Endothelial cell of umbilical vein (primary cell): ENCODE data around the gene ACAD11. TPM values are rescaled to one million over a fixed set of nuclear protein-coding genes. Genes with fewer than 3 reads are reported as not detected.

ENCODE experiments used
- BruUV-seq: library from RNA; stranded (reverse); fragments of 400-500 nt; replicated peaks from 2 replicates; lab custom pipeline; 2021; lab: Mats Ljungman, UMichigan
- CTCF ChIA-PET: fragments of 300-600, 350-600 bp; sonication (Branson Sonifier 250); formaldehyde crosslinking; loops from one replicate; lab custom pipeline; 2021; ENCODE audit warnings: antibody characterized with exemption, inconsistent platforms; lab: Charles Lee
- POLR2A ChIA-PET: fragments of 300-600, 350-600 bp; sonication (Branson Sonifier 250); formaldehyde crosslinking; loops from one replicate; lab custom pipeline; 2021; ENCODE audit warnings: antibody characterized with exemption, inconsistent platforms; lab: Charles Lee
- DNase-seq: peaks from one replicate; pipeline ENCODE4 v3.0.0-alpha.2; 2011; ENCODE audit warnings: low read depth, low spot score
- FAIRE-seq: peaks from 2 replicates; lab custom pipeline; 2011; peaks lifted over from hg19 to GRCh38; lab: Jason Lieb, UNC
- H2AFZ ChIP-seq: 2 replicates; pipeline ENCODE4 v1.6.0; 2012; ENCODE audit warnings: low read depth, low read length, control low read depth, inconsistent platforms
- H3K27ac ChIP-seq: 2 replicates; pipeline ENCODE4 v1.5.1; 2011; ENCODE audit warnings: low read depth, mild to moderate bottlenecking, control low read depth, low read length, moderate library complexity; ENCODE audit not compliant: insufficient read depth
- H3K27me3 ChIP-seq, 2 experiments: 2 replicates each; pipeline versions ENCODE4 v1.6.0 to v1.6.1; 2011; ENCODE audit warnings: low read length in 2 of 2, mixed read lengths in 1 of 2; ENCODE audit not compliant: control insufficient read depth in 2 of 2, insufficient read depth in 2 of 2
- H3K36me3 ChIP-seq, 2 experiments: 2 replicates in 1 of 2; 3 replicates in 1 of 2; pipeline ENCODE4 v1.5.1; 2011; ENCODE audit warnings: low read length in 2 of 2, mild to moderate bottlenecking in 1 of 2, moderate library complexity in 1 of 2; ENCODE audit not compliant: control insufficient read depth in 2 of 2, insufficient read depth in 2 of 2; ENCODE audit errors: extremely low read depth in 1 of 2
- H3K4me1 ChIP-seq: 3 replicates; pipeline ENCODE4 v1.5.1; 2011; ENCODE audit warnings: mild to moderate bottlenecking, low read length; ENCODE audit not compliant: control insufficient read depth, insufficient read depth; ENCODE audit errors: extremely low read depth
- H3K4me2 ChIP-seq: 2 replicates; pipeline ENCODE4 v1.6.1; 2011; ENCODE audit warnings: low read length, control low read depth, mixed read lengths; ENCODE audit not compliant: insufficient read depth
- H3K4me3 ChIP-seq, 3 experiments: fragments of 200-600 bp in 1 of 3; sonication (generic), shearing (Covaris generic) in 1 of 3; replicated peaks in 1 of 3; 2 replicates each; pipeline ENCODE4 v1.5.1; 2011 to 2016; ENCODE audit warnings: control low read depth in 3 of 3, low read length in 3 of 3, mild to moderate bottlenecking in 2 of 3, inconsistent platforms in 1 of 3, low read depth in 1 of 3, moderate library complexity in 1 of 3; ENCODE audit not compliant: insufficient read depth in 1 of 3
- H3K79me2 ChIP-seq: 2 replicates; pipeline ENCODE4 v1.6.0; 2012; ENCODE audit warnings: low read length, inconsistent platforms; ENCODE audit not compliant: control insufficient read depth, insufficient read depth
- H3K9ac ChIP-seq: replicated peaks from 2 replicates; pipeline ENCODE3; 2011; ENCODE audit warnings: low read length, control low read depth; ENCODE audit not compliant: insufficient read depth; ENCODE audit errors: extremely low read depth
- H3K9me1 ChIP-seq: replicated peaks from 3 replicates; pipeline ENCODE4 v1.6.0; 2011; ENCODE audit warnings: mild to moderate bottlenecking, low read length; ENCODE audit not compliant: control insufficient read depth, insufficient read depth; ENCODE audit errors: extremely low read depth
- H3K9me3 ChIP-seq: replicated peaks from 2 replicates; pipeline ENCODE4 v1.5.1; 2012; ENCODE audit warnings: low read length, inconsistent platforms; ENCODE audit not compliant: control insufficient read depth, insufficient read depth
- H4K20me1 ChIP-seq: replicated peaks from 2 replicates; pipeline ENCODE3; 2011; ENCODE audit warnings: mild to moderate bottlenecking, low read length; ENCODE audit not compliant: control insufficient read depth, insufficient read depth; ENCODE audit errors: extremely low read depth
- EZH2 ChIP-seq: IDR thresholded peaks from 2 replicates; pipeline ENCODE4 v1.6.1; 2012; ENCODE audit warnings: borderline replicate concordance, low read depth, mild to moderate bottlenecking, moderate library complexity, low read length, inconsistent platforms; ENCODE audit not compliant: severe bottlenecking
- FOS ChIP-seq: IDR thresholded peaks from 2 replicates; pipeline ENCODE4 v1.6.1; 2011; ENCODE audit warnings: mild to moderate bottlenecking, low read length, moderate library complexity, borderline replicate concordance; ENCODE audit not compliant: insufficient read depth
- GATA2 ChIP-seq: IDR thresholded peaks from 2 replicates; pipeline ENCODE4 v1.7.0; 2011; ENCODE audit warnings: low read depth, mild to moderate bottlenecking, moderate library complexity, mixed read lengths, low read length; ENCODE audit not compliant: insufficient read length, insufficient read depth
- JUN ChIP-seq: IDR thresholded peaks from 2 replicates; pipeline ENCODE4 v1.6.1; 2011; ENCODE audit warnings: borderline replicate concordance, low read depth; ENCODE audit not compliant: insufficient read length, insufficient read depth
- MYC ChIP-seq: IDR thresholded peaks from one replicate; pipeline ENCODE4 v1.6.1; 2011; ENCODE audit warnings: mild to moderate bottlenecking, low read depth, low read length
- POLR2A ChIP-seq: IDR thresholded peaks from 2 replicates; pipeline ENCODE4 v1.6.1; 2012; ENCODE audit warnings: low read depth, mild to moderate bottlenecking, control low read depth, low read length
- POLR2AphosphoS5 ChIP-seq: IDR thresholded peaks from 2 replicates; pipeline ENCODE4 v1.6.1; 2012; ENCODE audit warnings: low read depth, mild to moderate bottlenecking, control low read depth, low read length, moderate library complexity; ENCODE audit not compliant: insufficient read depth
- dilution Hi-C: fragments of 300-500 bp; cut with MboI; formaldehyde crosslinking; loops from one replicate; pipeline ENCODE4 v1.15.0; 2019; ENCODE audit warnings: low sequenced_read_pairs; ENCODE audit not compliant: extremely low pct_ligation_motif_present
- intact Hi-C: fragments of 100-400 bp; cut with micrococcal nuclease; formaldehyde crosslinking; loops from one replicate; pipeline ENCODE4 v1.10.0; 2022
- polyA plus RNA-seq, 4 experiments: library from polyadenylated mRNA; depleted of rRNA in 3 of 4; stranded (reverse) in 3 of 4; unstranded in 1 of 4; fragments of >200 nt; gene quantifications; 2 replicates each; pipeline versions ENCODE4 v1.2.1 to v1.2.3, GENCODE V29; 2011 to 2012; ENCODE audit warnings: missing spikeins in 1 of 4
- total RNA-seq: library from RNA; stranded (reverse); gene quantifications from 2 replicates; pipeline ENCODE4 v1.2.3, GENCODE V29; 2021
- TF ChIP-seq, protein P1 (sequence below): IDR thresholded peaks from 2 replicates; pipeline ENCODE4 v1.6.1; 2011; ENCODE audit not compliant: insufficient read depth, insufficient read length

ACAD11 gene
- total and polyA plus RNA-seq, 2 donors (not counting 3 experiments of a cell fraction or from before 2014, with no cell fraction given) = 9.6 to 17.9 TPM

- ChIA-PET CTCF (interaction anchor here (0.7 to 4.6 kb wide), 8 partner anchors 16 to 57 kb away, joined by 3 to 35 read pairs (median 4); no protein-coding TSS in a partner anchor), POLR2A (no interaction called here)
- peak overlapping the region; percentile 90 for H2AFZ ChIP-seq
- H3K4me1 ChIP-seq = peaks cover 38% of the 10 kb centered on the region
- H3K79me2 ChIP-seq = no peaks in the 10 kb centered on the region
- H3K9me1 ChIP-seq = no peaks in the 10 kb centered on the region
- peak overlapping the region; percentile 28 for H3K9ac ChIP-seq
- DNase-seq = no peak
- intact Hi-C loops (no loop called here), dilution Hi-C loops (no loop called here)
- no peaks in the 10 kb centered on the region for H3K9me3 ChIP-seq
- FAIRE-seq = no peak
- H3K27me3 ChIP-seq = no peaks in the 10 kb centered on the region
- H4K20me1 ChIP-seq = no peaks in the 10 kb centered on the region
- H3K36me3 ChIP-seq = no peaks in the 10 kb centered on the region
- H3K4me2 ChIP-seq = peak overlapping the region; percentile 66
- H3K27ac ChIP-seq = peak overlapping the region; percentile 90
- H3K4me3 ChIP-seq = no peak overlapping the region
- no TSS peak for BruUV-seq
- TF ChIP-seq EZH2 (no peak), POLR2A (no peak), POLR2AphosphoS5 (no peak), MYC (no peak), JUN (no peak), FOS (no peak)
- TF ChIP-seq, protein P1, sequence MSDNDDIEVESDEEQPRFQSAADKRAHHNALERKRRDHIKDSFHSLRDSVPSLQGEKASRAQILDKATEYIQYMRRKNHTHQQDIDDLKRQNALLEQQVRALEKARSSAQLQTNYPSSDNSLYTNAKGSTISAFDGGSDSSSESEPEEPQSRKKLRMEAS = no peak
Observed at GRCh38 chr3:132593241-132593946, 66.2 kb downstream of the ACAD11 start.

- Histone ChIP-seq H3K9me1 (no peaks in the 10 kb centered on the region), H3K9ac (no peak overlapping the region), H2AFZ (no peak overlapping the region), H3K4me3 (no peak overlapping the region), H3K79me2 (no peaks in the 10 kb centered on the region), H3K36me3 (no peaks in the 10 kb centered on the region), H3K27me3 (no peaks in the 10 kb centered on the region), H3K9me3 (no peaks in the 10 kb centered on the region), H3K27ac (no peak overlapping the region), H3K4me2 (no peak overlapping the region), H3K4me1 (peaks cover 26% of the 10 kb centered on the region), H4K20me1 (no peaks in the 10 kb centered on the region)
- no TSS peak for BruUV-seq
- FAIRE-seq (no peak), DNase-seq (no peak)
- ChIA-PET POLR2A (no interaction called here), CTCF (no interaction called here)
- dilution Hi-C loops = no loop called here
- intact Hi-C loops = no loop called here
- TF ChIP-seq JUN = no peak
- no peak for TF ChIP-seq POLR2A
- TF ChIP-seq, protein P1 = no peak
- TF ChIP-seq EZH2 = no peak
- TF ChIP-seq FOS = no peak
- TF ChIP-seq GATA2 = no peak
Observed at GRCh38 chr3:132592216-132592615, 67.4 kb downstream of the ACAD11 start.
